ENCODE measurements around the gene PHRF1. TPM values are rescaled to one million over a fixed set of nuclear protein-coding genes. Genes with fewer than 3 reads are reported as not detected.
A peak's percentile ranks its signal among the peaks of the same experiment; 100 is the strongest.

Gene PHRF1
- total and polyA plus RNA-seq, 2 of the 4 experiments (the other 2 are of a cell fraction): 10.9 to 17.5 TPM

DNA sequence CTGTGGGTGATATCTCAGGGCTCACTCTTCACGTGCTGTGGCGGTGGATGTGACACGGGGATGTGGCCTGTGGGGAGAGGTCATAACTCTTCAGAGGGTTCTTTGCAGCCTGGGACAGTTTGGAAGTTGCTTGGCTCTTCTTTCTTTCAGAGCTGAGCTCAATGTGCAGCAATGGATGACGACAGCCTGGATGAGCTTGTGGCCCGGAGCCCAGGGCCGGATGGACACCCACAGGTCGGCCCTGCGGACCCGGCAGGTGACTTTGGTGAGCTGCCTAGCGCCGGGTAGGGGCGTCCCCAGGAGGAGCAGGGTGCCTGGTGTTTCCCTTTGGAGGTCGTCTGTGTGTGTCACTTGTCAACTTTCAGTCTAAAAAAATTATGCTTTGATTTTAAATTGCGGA lies 5.1 kb downstream of the PHRF1 start:
- dilution Hi-C loops (cut with HindIII; ENCODE audit: low sequenced_read_pairs, unreplicated experiment): no loop called here

More for the DNA sequence above, 5.1 kb downstream of the PHRF1 start:
- no peak for DNase-seq
- no TSS peak for BruUV-seq (replicated peaks)
- no peak for ATAC-seq (ENCODE audit: low read depth)
- Histone ChIP-seq H2AFZ (replicated peaks; ENCODE audit: low read length, poor library complexity) (no peak overlapping the region), H3K4me3 (ENCODE audit: insufficient read depth, low read depth, low read length) (no peak overlapping the region), H2BK5ac (ENCODE audit: low read depth, low read length, poor library complexity, severe bottlenecking) (no peak overlapping the region), H3K4ac (ENCODE audit: low read depth, low read length) (no peak overlapping the region), H4K5ac (ENCODE audit: low read depth, low read length) (no peak overlapping the region), H3K9me3 (ENCODE audit: control insufficient read depth, insufficient read depth, low read length) (no peaks in the 10 kb centered on the region), H3K9me1 (ENCODE audit: insufficient read depth, low read length) (peaks cover 25% of the 10 kb centered on the region), H3K18ac (ENCODE audit: low read depth, low read length) (no peak overlapping the region), H3K27ac (ENCODE audit: insufficient read depth, low read length) (no peak overlapping the region), H3K4me1 (ENCODE audit: control insufficient read depth, insufficient read depth, low read length) (peaks cover 12% of the 10 kb centered on the region), H2BK20ac (ENCODE audit: low read depth, low read length) (no peak overlapping the region), H3K56ac (ENCODE audit: extremely low read depth, insufficient read depth, low read length) (no peak overlapping the region), H2BK15ac (ENCODE audit: low read depth, low read length) (no peak overlapping the region), H3K9ac (ENCODE audit: low read depth, low read length) (no peak overlapping the region), H2AK9ac (replicated peaks; ENCODE audit: low read depth, low read length, poor library complexity) (peak overlapping the region; percentile 50), H3K4me2 (ENCODE audit: low read depth, low read length) (no peak overlapping the region), H4K8ac (ENCODE audit: low read depth in 2 of 2, low read length in 2 of 2) (no peak overlapping the region), H3K23ac (ENCODE audit: low read depth, low read length) (peak overlapping the region; percentile 36; the same call in 1 of the 2 replicates), H4K91ac (ENCODE audit: insufficient read depth, low read depth, low read length) (no peak overlapping the region), H3K36me3 (ENCODE audit: control insufficient read depth, insufficient read depth, low read length) (peaks cover 25% of the 10 kb centered on the region), H2AK5ac (ENCODE audit: low read depth, low read length) (no peak overlapping the region), H3K27me3 (ENCODE audit: control insufficient read depth, insufficient read depth, low read length) (no peaks in the 10 kb centered on the region), H4K20me1 (ENCODE audit: insufficient read depth, low read length) (peaks cover 79% of the 10 kb centered on the region), H3K79me1 (ENCODE audit: low read depth in 1 of 2, low read length in 2 of 2) (peaks cover 14 to 58% of the 10 kb centered on the region in 2 experiments), H2BK120ac (ENCODE audit: low read depth, low read length) (no peak overlapping the region), H3K14ac (replicated peaks; ENCODE audit: low read depth, low read length) (no peak overlapping the region)
- ChIA-PET CTCF (no interaction called here), POLR2A (ENCODE audit: unreplicated experiment) (no interaction called here)
- in situ Hi-C loops (cut with MboI; ENCODE audit: low sequenced_read_pairs) (no loop called here), intact Hi-C loops (cut with micrococcal nuclease) (no loop called here)
- no CpG with 5 or more reads among the region's 14 CpGs for WGBS, 2 experiments (ENCODE audit: extremely low coverage in 2 of 2, insufficient read length in 1 of 2)
- TF ChIP-seq CHD1 (IDR thresholded peaks at IDR 0.05; ENCODE audit: low read depth, low read length): no peak
- no peak for TF ChIP-seq RAD21 (IDR thresholded peaks at IDR 0.05; ENCODE audit: low read length)
- no peak for TF ChIP-seq CEBPB (IDR thresholded peaks at IDR 0.05; ENCODE audit: low read depth, low read length)
- TF ChIP-seq SMC3 (IDR thresholded peaks at IDR 0.05; ENCODE audit: low read depth, low read length): no peak
- no peak for TF ChIP-seq NFE2L2 (IDR thresholded peaks at IDR 0.05; ENCODE audit: low read depth, low read length)
- no peak for TF ChIP-seq CTCF (conservative IDR thresholded peaks at IDR 0.05; ENCODE audit: low read depth, low read length)
- no peak for TF ChIP-seq FOS (IDR thresholded peaks at IDR 0.05; ENCODE audit: low read depth, low read length)
- TF ChIP-seq POLR2A (IDR thresholded peaks at IDR 0.05; ENCODE audit: low read depth, low read length): no peak

Data from IMR-90 (cell line).